Measurements from ENCODE around the gene MARK4.

MARK4 gene

GRCh38 chr19:45352914-45353796 is 102.1 kb downstream of the MARK4 start:
- DNase-seq (ENCODE audit: low read depth, low spot score) = no peak
- Histone ChIP-seq H3K36me3 (ENCODE audit: insufficient read depth, low read length) (peaks cover 38% of the 10 kb centered on the region; the same call in 1 of the 2 replicates), H3K9ac (ENCODE audit: insufficient read length) (no peak overlapping the region), H3K27ac (no peak overlapping the region), H3K9me3 (ENCODE audit: low read depth, low read length) (no peaks in the 10 kb centered on the region), H3K4me3 (no peak overlapping the region)
- no peak for TF ChIP-seq POLR2AphosphoS5 (IDR thresholded peaks at IDR 0.05; ENCODE audit: borderline replicate concordance, low read depth, low read length)
- TF ChIP-seq EZH2 (IDR thresholded peaks at IDR 0.05) = no peak
- no peak for TF ChIP-seq FOXP2 (optimal IDR thresholded peaks at IDR 0.05; ENCODE audit: control extremely low read depth, extremely low read length, insufficient read depth)

DNA sequence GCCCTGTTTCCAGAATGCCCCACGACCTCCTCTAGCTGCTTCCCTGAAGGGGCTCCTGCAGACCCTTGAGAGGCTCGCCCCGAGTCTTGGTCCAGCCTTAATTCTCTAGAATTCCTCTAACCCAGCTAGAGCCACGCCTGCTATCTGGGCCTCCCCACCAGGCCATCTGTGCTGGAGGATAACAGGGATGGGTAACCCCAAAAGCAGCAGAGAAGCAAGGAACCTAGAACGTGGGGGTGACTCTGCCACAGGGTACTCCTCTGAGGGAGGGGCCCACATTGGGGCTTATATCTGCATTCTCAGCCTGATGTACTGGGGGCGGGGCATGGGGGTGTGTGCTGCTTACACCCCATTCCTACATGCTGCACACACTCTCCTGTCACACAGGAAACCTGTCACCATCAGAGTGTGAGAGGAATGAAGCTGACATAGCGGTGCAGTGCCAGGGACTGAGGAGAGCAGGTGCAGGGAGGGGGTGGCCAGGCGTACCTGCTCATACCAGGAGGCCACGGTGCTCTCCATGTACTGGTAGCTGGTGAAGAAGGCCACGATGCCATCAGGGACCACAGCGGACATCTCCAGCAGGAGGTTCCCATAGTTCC is 103.3 kb downstream of the MARK4 start:
- H3K36me3 ChIP-seq (ENCODE audit: insufficient read depth, low read length) = peaks cover 38% of the 10 kb centered on the region; the same call in 1 of the 2 replicates
- H3K4me3 ChIP-seq = no peak overlapping the region
- no peak overlapping the region for H3K9ac ChIP-seq (ENCODE audit: insufficient read length)
- no peak for TF ChIP-seq POLR2AphosphoS5 (IDR thresholded peaks at IDR 0.05; ENCODE audit: borderline replicate concordance, low read depth, low read length)
- TF ChIP-seq EZH2 (IDR thresholded peaks at IDR 0.05) = no peak
- no peak for TF ChIP-seq FOXP2 (optimal IDR thresholded peaks at IDR 0.05; ENCODE audit: control extremely low read depth, extremely low read length, insufficient read depth)
- DNase-seq (ENCODE audit: low read depth, low spot score) = no peak
- H3K9me3 ChIP-seq (ENCODE audit: low read depth, low read length) = no peaks in the 10 kb centered on the region
- H3K27ac ChIP-seq = no peak overlapping the region
